ENCODE results near the gene RNASEH1. TPM values are rescaled to one million over a fixed set of nuclear protein-coding genes. Genes with fewer than 3 reads are reported as not detected.

RNASEH1 gene
- total RNA-seq, 1 experiment from 2014 or later: 48.3 TPM

GRCh38 chr2:3543023-3543683 is 15.0 kb downstream of the RNASEH1 start:
- Histone ChIP-seq H3K36me3 (ENCODE audit: insufficient read depth, low read length, poor library complexity, severe bottlenecking) (peaks cover 49% of the 10 kb centered on the region), H3K27ac (ENCODE audit: low read depth, low read length, poor library complexity, severe bottlenecking) (no peak overlapping the region), H3K4me1 (ENCODE audit: insufficient read depth, low read length, poor library complexity, severe bottlenecking) (no peaks in the 10 kb centered on the region), H3K9me3 (ENCODE audit: low read depth, low read length, poor library complexity, severe bottlenecking) (no peaks in the 10 kb centered on the region), H3K4me3 (ENCODE audit: low read depth, low read length, poor library complexity, severe bottlenecking) (no peak overlapping the region), H3K27me3 (replicated peaks; ENCODE audit: insufficient read depth, low read depth, low read length, poor library complexity) (no peaks in the 10 kb centered on the region)
- ChIA-PET POLR2A (ENCODE audit: low non-redundant PET) (no interaction called here), CTCF (no interaction called here)
- intact Hi-C loops (cut with micrococcal nuclease; ENCODE audit: unreplicated experiment): no loop called here
- DNase-seq (ENCODE audit: low spot score): no peak
- TF ChIP-seq EZH2 (IDR thresholded peaks at IDR 0.05; ENCODE audit: borderline replicate concordance, low read depth, low read length, poor library complexity, severe bottlenecking): no peak
- TF ChIP-seq CTCF (conservative IDR thresholded peaks at IDR 0.05; ENCODE audit: low read depth, low read length): no peak
- no TSS peak for BruUV-seq (replicated peaks)

- no peak overlapping the region for H3K27ac ChIP-seq (ENCODE audit: low read depth, low read length, poor library complexity, severe bottlenecking)
- no TSS peak for BruUV-seq (replicated peaks)
- peaks cover 42% of the 10 kb centered on the region for H3K36me3 ChIP-seq (ENCODE audit: insufficient read depth, low read length, poor library complexity, severe bottlenecking)
- no peaks in the 10 kb centered on the region for H3K27me3 ChIP-seq (replicated peaks; ENCODE audit: insufficient read depth, low read depth, low read length, poor library complexity)
- no peak for DNase-seq (ENCODE audit: low spot score)
- TF ChIP-seq EZH2 (IDR thresholded peaks at IDR 0.05; ENCODE audit: borderline replicate concordance, low read depth, low read length, poor library complexity, severe bottlenecking) (no peak), CTCF (conservative IDR thresholded peaks at IDR 0.05; ENCODE audit: low read depth, low read length) (no peak)
- CTCF ChIA-PET: no interaction called here
- no peaks in the 10 kb centered on the region for H3K9me3 ChIP-seq (ENCODE audit: low read depth, low read length, poor library complexity, severe bottlenecking)
- H3K4me1 ChIP-seq (ENCODE audit: insufficient read depth, low read length, poor library complexity, severe bottlenecking): no peaks in the 10 kb centered on the region
- POLR2A ChIA-PET (ENCODE audit: low non-redundant PET): no interaction called here
- intact Hi-C loops (cut with micrococcal nuclease; ENCODE audit: unreplicated experiment): no loop called here
- no peak overlapping the region for H3K4me3 ChIP-seq (ENCODE audit: low read depth, low read length, poor library complexity, severe bottlenecking)
These were observed 16.0 kb downstream of the RNASEH1 start for GRCh38 chr2:3542107-3542506.

GRCh38 chr2:3539836-3540235 is 18.3 kb downstream of the RNASEH1 start:
- peaks cover 4% of the 10 kb centered on the region for H3K4me1 ChIP-seq (ENCODE audit: insufficient read depth, low read length, poor library complexity, severe bottlenecking)
- intact Hi-C loops (cut with micrococcal nuclease; ENCODE audit: unreplicated experiment): no loop called here
- no peak for DNase-seq (ENCODE audit: low spot score)
- no peak overlapping the region for H3K4me3 ChIP-seq (ENCODE audit: low read depth, low read length, poor library complexity, severe bottlenecking)
- ChIA-PET POLR2A (ENCODE audit: low non-redundant PET) (no interaction called here), CTCF (no interaction called here)
- H3K27ac ChIP-seq (ENCODE audit: low read depth, low read length, poor library complexity, severe bottlenecking): no peak overlapping the region
- peaks cover 20% of the 10 kb centered on the region for H3K36me3 ChIP-seq (ENCODE audit: insufficient read depth, low read length, poor library complexity, severe bottlenecking)
- no peak for TF ChIP-seq EZH2 (IDR thresholded peaks at IDR 0.05; ENCODE audit: borderline replicate concordance, low read depth, low read length, poor library complexity, severe bottlenecking)
- TF ChIP-seq CTCF (conservative IDR thresholded peaks at IDR 0.05; ENCODE audit: low read depth, low read length): no peak
- no peaks in the 10 kb centered on the region for H3K27me3 ChIP-seq (replicated peaks; ENCODE audit: insufficient read depth, low read depth, low read length, poor library complexity)
- no peaks in the 10 kb centered on the region for H3K9me3 ChIP-seq (ENCODE audit: low read depth, low read length, poor library complexity, severe bottlenecking)
- BruUV-seq (replicated peaks): no TSS peak
